ENCODE results near the gene FOSL1.

Gene FOSL1

DNA sequence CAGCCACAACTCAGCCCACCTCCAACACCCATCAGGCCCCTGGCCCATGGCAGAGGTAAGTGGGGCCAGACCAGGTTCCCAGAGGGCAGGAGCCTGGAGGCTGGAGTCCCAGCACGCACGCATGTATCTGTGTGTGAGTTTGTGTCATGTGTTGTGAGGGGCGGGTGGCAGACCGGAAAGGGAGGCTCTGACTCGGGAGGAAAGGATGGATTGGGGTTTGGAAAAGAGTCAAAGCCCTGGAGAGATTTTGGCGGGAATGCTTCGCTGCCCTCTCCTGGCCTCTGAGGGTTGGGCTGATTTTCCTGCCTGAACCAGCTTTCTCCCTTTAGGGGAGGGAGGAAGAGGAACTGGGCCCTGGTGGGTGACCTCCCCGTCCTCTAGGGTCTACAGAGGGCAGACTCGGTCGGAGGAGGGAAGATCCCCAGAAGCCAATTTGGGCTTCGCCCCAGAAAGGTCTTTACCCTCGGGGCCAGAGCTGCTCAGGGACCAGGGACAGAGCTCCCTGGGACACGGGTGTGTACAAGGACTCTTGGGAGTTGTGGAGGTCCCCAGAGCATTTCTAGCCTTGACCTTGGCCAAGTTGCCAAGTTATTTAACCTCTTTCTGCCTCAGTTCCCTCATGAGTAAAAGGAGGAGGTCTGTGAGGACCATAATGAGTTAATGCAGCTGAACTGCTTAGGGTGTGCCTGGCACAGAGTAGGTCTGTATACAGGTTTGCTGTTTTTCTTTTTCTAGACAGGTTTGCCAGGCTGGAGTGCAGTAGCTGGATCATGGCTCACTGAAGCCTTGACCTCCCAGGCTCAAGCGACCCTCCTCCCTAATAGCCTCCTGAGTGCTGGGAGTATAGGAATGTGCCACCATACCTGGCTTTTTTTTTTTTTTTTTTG lies 11.7 kb upstream of the FOSL1 start:
- Histone ChIP-seq H3K4me2 (ENCODE audit: low read depth, low read length, poor library complexity, severe bottlenecking) (no peak overlapping the region), H3K79me2 (ENCODE audit: insufficient read depth, low read length) (no peaks in the 10 kb centered on the region)

DNA sequence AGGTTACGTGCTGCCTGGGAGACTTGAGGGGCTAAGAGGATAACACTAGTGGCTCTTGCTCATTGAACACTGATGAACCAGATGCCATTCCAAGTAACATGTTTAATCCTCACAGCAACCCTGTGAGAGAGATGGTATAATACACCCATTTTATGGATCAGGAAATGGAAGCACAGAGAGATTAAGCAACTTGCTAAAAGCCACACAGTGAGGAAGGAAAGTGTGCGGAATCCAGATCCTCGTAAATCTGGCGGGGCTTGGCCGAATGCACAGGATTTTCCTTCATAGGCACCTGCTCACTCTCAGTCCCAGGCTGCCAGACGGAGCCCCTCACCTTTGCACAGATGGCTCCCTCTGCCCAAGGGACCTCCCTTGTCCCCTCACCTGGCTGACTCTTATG lies 7.7 kb upstream of the FOSL1 start:
- H3K9me3 ChIP-seq (ENCODE audit: insufficient read depth, low read length), result no peaks in the 10 kb centered on the region
- no peaks in the 10 kb centered on the region for H3F3A ChIP-seq (ENCODE audit: insufficient read depth)
- no peak overlapping the region for H3K9ac ChIP-seq (ENCODE audit: low read length)

More for the DNA sequence above, 11.7 kb upstream of the FOSL1 start:
- H2AFZ ChIP-seq (ENCODE audit: low read depth, low read length, severe bottlenecking), result no peak overlapping the region
- no peaks in the 10 kb centered on the region for H3F3A ChIP-seq (ENCODE audit: insufficient read depth)
- no peaks in the 10 kb centered on the region for H4K20me1 ChIP-seq (ENCODE audit: low read depth, low read length)
- no peaks in the 10 kb centered on the region for H3K9me2 ChIP-seq (replicated peaks; ENCODE audit: insufficient read depth, low read length)
- no peak overlapping the region for H3K4me3 ChIP-seq (ENCODE audit: insufficient read depth, low read length, poor library complexity, severe bottlenecking)
- TF ChIP-seq, protein P1, sequence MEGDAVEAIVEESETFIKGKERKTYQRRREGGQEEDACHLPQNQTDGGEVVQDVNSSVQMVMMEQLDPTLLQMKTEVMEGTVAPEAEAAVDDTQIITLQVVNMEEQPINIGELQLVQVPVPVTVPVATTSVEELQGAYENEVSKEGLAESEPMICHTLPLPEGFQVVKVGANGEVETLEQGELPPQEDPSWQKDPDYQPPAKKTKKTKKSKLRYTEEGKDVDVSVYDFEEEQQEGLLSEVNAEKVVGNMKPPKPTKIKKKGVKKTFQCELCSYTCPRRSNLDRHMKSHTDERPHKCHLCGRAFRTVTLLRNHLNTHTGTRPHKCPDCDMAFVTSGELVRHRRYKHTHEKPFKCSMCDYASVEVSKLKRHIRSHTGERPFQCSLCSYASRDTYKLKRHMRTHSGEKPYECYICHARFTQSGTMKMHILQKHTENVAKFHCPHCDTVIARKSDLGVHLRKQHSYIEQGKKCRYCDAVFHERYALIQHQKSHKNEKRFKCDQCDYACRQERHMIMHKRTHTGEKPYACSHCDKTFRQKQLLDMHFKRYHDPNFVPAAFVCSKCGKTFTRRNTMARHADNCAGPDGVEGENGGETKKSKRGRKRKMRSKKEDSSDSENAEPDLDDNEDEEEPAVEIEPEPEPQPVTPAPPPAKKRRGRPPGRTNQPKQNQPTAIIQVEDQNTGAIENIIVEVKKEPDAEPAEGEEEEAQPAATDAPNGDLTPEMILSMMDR (IDR thresholded peaks at IDR 0.05; ENCODE audit: insufficient read depth, low read length, poor library complexity, severe bottlenecking), result no peak
- TF ChIP-seq EZH2phosphoT487 (conservative IDR thresholded peaks at IDR 0.05; ENCODE audit: low read length), result no peak
- H3K27me3 ChIP-seq (ENCODE audit: low read length), result no peaks in the 10 kb centered on the region
- no peak overlapping the region for H3K9ac ChIP-seq (ENCODE audit: low read length)
- H3K27ac ChIP-seq (ENCODE audit: low read depth, low read length), result no peak overlapping the region
- no peaks in the 10 kb centered on the region for H3K9me3 ChIP-seq (ENCODE audit: insufficient read depth, low read length)
- H3K36me3 ChIP-seq (ENCODE audit: low read length), result no peaks in the 10 kb centered on the region

GRCh38 chr11:65906602-65907001 lies 6.4 kb upstream of the FOSL1 start:
- Histone ChIP-seq H3F3A (ENCODE audit: insufficient read depth) (no peaks in the 10 kb centered on the region), H3K9me3 (ENCODE audit: insufficient read depth, low read length) (no peaks in the 10 kb centered on the region), H3K36me3 (ENCODE audit: low read length) (no peaks in the 10 kb centered on the region), H3K27ac (ENCODE audit: low read depth, low read length) (no peak overlapping the region), H3K4me3 (ENCODE audit: insufficient read depth, low read length, poor library complexity, severe bottlenecking) (no peak overlapping the region), H3K4me2 (ENCODE audit: low read depth, low read length, poor library complexity, severe bottlenecking) (no peak overlapping the region), H4K20me1 (ENCODE audit: low read depth, low read length) (no peaks in the 10 kb centered on the region), H3K27me3 (ENCODE audit: low read length) (no peaks in the 10 kb centered on the region), H2AFZ (ENCODE audit: low read depth, low read length, severe bottlenecking) (no peak overlapping the region), H3K9me2 (replicated peaks; ENCODE audit: insufficient read depth, low read length) (no peaks in the 10 kb centered on the region), H3K9ac (ENCODE audit: low read length) (no peak overlapping the region), H3K79me2 (ENCODE audit: insufficient read depth, low read length) (no peaks in the 10 kb centered on the region)
- TF ChIP-seq, protein P1 (IDR thresholded peaks at IDR 0.05; ENCODE audit: insufficient read depth, low read length, poor library complexity, severe bottlenecking), result no peak
- no peak for TF ChIP-seq EZH2phosphoT487 (conservative IDR thresholded peaks at IDR 0.05; ENCODE audit: low read length)

More for the DNA sequence above, 7.7 kb upstream of the FOSL1 start:
- Histone ChIP-seq H3K79me2 (ENCODE audit: insufficient read depth, low read length) (no peaks in the 10 kb centered on the region), H2AFZ (ENCODE audit: low read depth, low read length, severe bottlenecking) (no peak overlapping the region), H3K9me2 (replicated peaks; ENCODE audit: insufficient read depth, low read length) (no peaks in the 10 kb centered on the region), H3K4me3 (ENCODE audit: insufficient read depth, low read length, poor library complexity, severe bottlenecking) (no peak overlapping the region), H3K4me2 (ENCODE audit: low read depth, low read length, poor library complexity, severe bottlenecking) (no peak overlapping the region), H4K20me1 (ENCODE audit: low read depth, low read length) (no peaks in the 10 kb centered on the region), H3K27ac (ENCODE audit: low read depth, low read length) (no peak overlapping the region), H3K27me3 (ENCODE audit: low read length) (no peaks in the 10 kb centered on the region), H3K36me3 (ENCODE audit: low read length) (no peaks in the 10 kb centered on the region)
- no peak for TF ChIP-seq EZH2phosphoT487 (conservative IDR thresholded peaks at IDR 0.05; ENCODE audit: low read length)
- TF ChIP-seq, protein P1 (IDR thresholded peaks at IDR 0.05; ENCODE audit: insufficient read depth, low read length, poor library complexity, severe bottlenecking), result no peak
